HEK293T (cell line): Measurements from ENCODE around the gene ATP11A.

Experiments
- CTCF ChIA-PET: fragments of 350-600 bp; formaldehyde crosslinking; extraction: SDS; loops from one replicate; lab custom pipeline; 2021; ENCODE audit warnings: antibody characterized with exemption, inconsistent platforms; lab: Yijun Ruan, JAX
- POLR2A ChIA-PET: fragments of 350-600 bp; formaldehyde crosslinking; extraction: SDS; loops from one replicate; lab custom pipeline; 2020; ENCODE audit warnings: antibody characterized with exemption, inconsistent platforms; lab: Yijun Ruan, JAX
- DNase-seq: peaks from one replicate; pipeline ENCODE4 v3.0.0; 2012; ENCODE audit warnings: mixed read lengths; ENCODE audit errors: extremely low spot score
- ARNT ChIP-seq: fragments of 450-650 bp; IDR thresholded peaks from 2 replicates; pipeline ENCODE4 v1.6.1; 2017; ENCODE audit warnings: mild to moderate bottlenecking
- BHLHE40 ChIP-seq: fragments of 450-650 bp; IDR thresholded peaks from 2 replicates; pipeline ENCODE4 v1.6.1; 2016; ENCODE audit warnings: mild to moderate bottlenecking, moderate library complexity, borderline replicate concordance
- CTBP1 ChIP-seq: fragments of 450-650 bp; IDR thresholded peaks from 2 replicates; pipeline ENCODE4 v1.6.1; 2016; ENCODE audit warnings: borderline replicate concordance
- ELF4 ChIP-seq: fragments of 450-650 bp; IDR thresholded peaks from 2 replicates; pipeline ENCODE4 v1.6.1; 2017; ENCODE audit warnings: antibody characterized with exemption
- FOXA1 ChIP-seq: fragments of 450-650 bp; IDR thresholded peaks from 2 replicates; pipeline ENCODE4 v1.6.1; 2016; ENCODE audit warnings: mild to moderate bottlenecking
- FOXK2 ChIP-seq: fragments of 450-650 bp; IDR thresholded peaks from 2 replicates; pipeline ENCODE4 v1.6.1; 2016; ENCODE audit warnings: mild to moderate bottlenecking
- FOXM1 ChIP-seq: fragments of 450-650 bp; IDR thresholded peaks from 2 replicates; pipeline ENCODE4 v1.6.1; 2017; ENCODE audit warnings: mild to moderate bottlenecking, borderline replicate concordance
- HDGF ChIP-seq: fragments of 450-650 bp; IDR thresholded peaks from 2 replicates; pipeline ENCODE4 v1.6.1; 2017; ENCODE audit warnings: antibody characterized with exemption, borderline replicate concordance
- L3MBTL2 ChIP-seq: fragments of 450-650 bp; conservative IDR thresholded peaks from 2 replicates; pipeline ENCODE4 v1.6.1; 2016; ENCODE audit warnings: mild to moderate bottlenecking
- LEF1 ChIP-seq: fragments of 450-650 bp; IDR thresholded peaks from 2 replicates; pipeline ENCODE4 v1.6.1; 2017; ENCODE audit warnings: mild to moderate bottlenecking, borderline replicate concordance
- NFRKB ChIP-seq: fragments of 450-650 bp; IDR thresholded peaks from 2 replicates; pipeline ENCODE4 v1.6.1; 2016; ENCODE audit warnings: mild to moderate bottlenecking, moderate library complexity
- PKNOX1 ChIP-seq: fragments of 450-650 bp; IDR thresholded peaks from 2 replicates; pipeline ENCODE4 v1.6.1; 2016
- SP1 ChIP-seq: fragments of 450-650 bp; IDR thresholded peaks from 2 replicates; pipeline ENCODE4 v1.6.1; 2017
- SUZ12 ChIP-seq: fragments of 450-650 bp; IDR thresholded peaks from 2 replicates; pipeline ENCODE4 v1.6.1; 2016; ENCODE audit warnings: mild to moderate bottlenecking
- TARDBP ChIP-seq: fragments of 450-650 bp; IDR thresholded peaks from 2 replicates; pipeline ENCODE4 v1.6.1; 2016
- ZNF384 ChIP-seq: fragments of 450-650 bp; IDR thresholded peaks from 2 replicates; pipeline ENCODE4 v1.6.1; 2016

The ATP11A gene

GRCh38 chr13:112889351-112890290 is 199.8 kb downstream of the ATP11A start:
- ChIA-PET CTCF (no interaction called here), POLR2A (no interaction called here)
- no peak for DNase-seq
- TF ChIP-seq FOXA1 (no peak), FOXK2 (no peak), FOXM1 (no peak), PKNOX1 (no peak), L3MBTL2 (no peak), SUZ12 (no peak), ZNF384 (no peak), HDGF (no peak), TARDBP (no peak), LEF1 (no peak), SP1 (no peak)

- DNase-seq = no peak
- POLR2A ChIA-PET = no interaction called here
- CTCF ChIA-PET = no interaction called here
- TF ChIP-seq PKNOX1 (no peak), FOXK2 (no peak), ARNT (no peak), SP1 (no peak), BHLHE40 (no peak)
These were observed 200.7 kb downstream of the ATP11A start for GRCh38 chr13:112890316-112891145.

- POLR2A ChIA-PET = no interaction called here
- TF ChIP-seq LEF1 (no peak), HDGF (no peak), TARDBP (no peak), FOXK2 (no peak)
- CTCF ChIA-PET = interaction anchor here (0.6 kb wide), 1 partner anchor 20 kb away, joined by 3 read pairs; no protein-coding TSS in a partner anchor
- no peak for DNase-seq
These were observed 201.9 kb downstream of the ATP11A start for GRCh38 chr13:112891477-112892401.

- TF ChIP-seq FOXA1 (no peak), CTBP1 (no peak), FOXM1 (no peak), SP1 (no peak), BHLHE40 (no peak), ZNF384 (no peak), ARNT (no peak), SUZ12 (no peak), NFRKB (no peak), HDGF (no peak), FOXK2 (no peak), L3MBTL2 (no peak), TARDBP (no peak)
- ChIA-PET POLR2A (interaction anchor here (1.0 kb wide), 1 partner anchor 11 kb away, joined by 3 read pairs; no protein-coding TSS in a partner anchor), CTCF (no interaction called here)
- no peak for DNase-seq
These were observed 202.8 kb downstream of the ATP11A start for GRCh38 chr13:112892426-112893206.

GRCh38 chr13:112893207-112893569 is 203.3 kb downstream of the ATP11A start:
- TF ChIP-seq SUZ12 = no peak
- TF ChIP-seq ELF4 = no peak
- DNase-seq = no peak
- POLR2A ChIA-PET = interaction anchor here (1.0 to 1.1 kb wide), 2 partner anchors 12 to 24 kb away, joined by 3 read pairs; no protein-coding TSS in a partner anchor
- CTCF ChIA-PET = no interaction called here
